ENCODE results near the gene PSME3IP1.

PSME3IP1 gene

GRCh38 chr16:57104706-57105105, 81.1 kb downstream of the PSME3IP1 start:
- no peak overlapping the region for H3K4me3 ChIP-seq (ENCODE audit: low read depth, low read length)
- no peak for DNase-seq (ENCODE audit: low read depth)
- TF ChIP-seq CTCF (conservative IDR thresholded peaks at IDR 0.05; ENCODE audit: low read depth, low read length): no peak

GRCh38 chr16:57102888-57103851, 82.7 kb downstream of the PSME3IP1 start:
- H3K4me3 ChIP-seq (ENCODE audit: low read depth, low read length): no peak overlapping the region
- no peak for DNase-seq (ENCODE audit: low read depth)
- no peak for TF ChIP-seq CTCF (conservative IDR thresholded peaks at IDR 0.05; ENCODE audit: low read depth, low read length)

Measured in choroid plexus epithelial cell (primary cell).